Coronary artery (tissue), 2 donors: ENCODE measurements around the gene TGIF1.

Experiments used
- DNase-seq: peaks from one replicate; pipeline ENCODE4 v3.0.0-alpha.2; 2017; ENCODE audit warnings: low spot score
- H3K27ac ChIP-seq, 2 donors: fragments of 200-600 bp; sonication (generic); one replicate each; pipeline ENCODE4 v1.5.1; 2016 to 2019
- H3K4me3 ChIP-seq: fragments of 200-600 bp; sonication (generic); 2 replicates; pipeline ENCODE4 v1.5.1; 2016; ENCODE audit warnings: mild to moderate bottlenecking, moderate library complexity
- CTCF ChIP-seq: fragments of 200-600 bp; sonication (generic); IDR thresholded peaks from one replicate; pipeline ENCODE4 v1.5.1; 2019; ENCODE audit warnings: antibody characterized with exemption

Gene TGIF1

GRCh38 chr18:3472681-3473544, 22.9 kb downstream of the TGIF1 start:
- TF ChIP-seq CTCF = no peak
- Histone ChIP-seq H3K4me3 (no peak overlapping the region), H3K27ac (no peak overlapping the region)
- no peak for DNase-seq

- DNase-seq = no peak
- TF ChIP-seq CTCF = no peak
- no peak overlapping the region for H3K4me3 ChIP-seq
- H3K27ac ChIP-seq = no peak overlapping the region
These were observed 28.4 kb downstream of the TGIF1 start for GRCh38 chr18:3478262-3478978.

GRCh38 chr18:3479978-3480509, 30.1 kb downstream of the TGIF1 start:
- Histone ChIP-seq H3K4me3 (no peak overlapping the region), H3K27ac (no peak overlapping the region)
- no peak for DNase-seq
- no peak for TF ChIP-seq CTCF

GRCh38 chr18:3480827-3481573, 31.0 kb downstream of the TGIF1 start:
- DNase-seq = no peak
- H3K4me3 ChIP-seq = no peak overlapping the region
- no peak for TF ChIP-seq CTCF
- no peak overlapping the region for H3K27ac ChIP-seq

GRCh38 chr18:3481696-3482210, 31.8 kb downstream of the TGIF1 start:
- TF ChIP-seq CTCF = no peak
- no peak overlapping the region for H3K4me3 ChIP-seq
- DNase-seq = no peak

GRCh38 chr18:3482258-3482657, 32.3 kb downstream of the TGIF1 start:
- Histone ChIP-seq H3K4me3 (no peak overlapping the region), H3K27ac (no peak overlapping the region)
- no peak for DNase-seq
- TF ChIP-seq CTCF = no peak

More at GRCh38 chr18:3481696-3482210, 31.8 kb downstream of the TGIF1 start:
- no peak overlapping the region for H3K27ac ChIP-seq
